ENCODE measurements around the gene USP14.

USP14 gene

GRCh38 chr18:228586-228985 lies 70.2 kb downstream of the USP14 start:
- DNase-seq (ENCODE audit: low read depth) = no peak

DNA sequence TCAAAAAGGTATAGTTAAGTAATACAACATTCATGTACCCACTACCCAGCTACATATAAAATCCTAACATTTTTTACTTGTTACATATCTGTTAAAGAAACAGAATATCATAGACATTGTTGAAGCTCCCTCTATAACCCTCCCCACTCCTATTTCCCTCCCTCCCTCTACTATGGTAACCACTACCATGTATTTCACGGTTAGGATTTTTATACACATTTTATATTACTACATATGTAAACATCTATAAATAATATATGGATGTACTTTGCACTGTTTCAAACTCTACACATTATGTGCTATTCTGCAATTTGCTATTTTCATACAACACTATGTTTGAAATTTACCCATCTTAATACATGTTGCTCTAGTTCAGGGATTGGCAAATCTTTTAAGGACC lies 73.2 kb downstream of the USP14 start:
- no peak for DNase-seq (ENCODE audit: low read depth)

GRCh38 chr18:240175-240574 lies 81.8 kb downstream of the USP14 start:
- DNase-seq (ENCODE audit: low read depth) = no peak

DNA sequence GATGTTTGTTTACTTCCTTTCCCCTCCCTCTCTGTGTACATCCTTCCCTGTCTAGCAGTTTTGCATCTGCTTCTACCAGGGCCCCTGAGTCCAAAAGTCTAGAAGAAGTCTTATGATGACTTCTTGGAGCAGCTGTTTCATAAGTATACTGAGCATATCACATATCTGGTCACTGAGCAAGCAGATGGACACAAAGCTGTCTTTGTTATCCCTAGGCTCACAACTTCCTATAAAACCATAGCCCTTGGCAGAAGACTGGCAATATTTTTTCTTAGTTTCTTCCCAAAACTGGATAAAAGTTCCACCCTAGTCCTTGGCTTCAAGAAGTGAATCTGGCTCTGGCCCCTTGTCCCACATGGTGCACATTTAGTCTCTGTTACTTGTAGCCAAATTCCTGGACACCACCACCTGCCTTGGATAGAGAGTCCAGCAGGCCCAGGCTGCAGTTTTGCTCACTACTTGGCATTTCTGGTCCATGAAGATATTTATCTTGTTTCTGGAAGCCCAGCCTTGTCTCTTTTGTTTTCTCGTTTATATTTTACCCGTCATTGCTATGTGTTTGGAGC lies 87.0 kb downstream of the USP14 start:
- DNase-seq (ENCODE audit: low read depth) = no peak

- DNase-seq (ENCODE audit: low read depth) = no peak
Measured at GRCh38 chr18:248053-248452, 89.7 kb downstream of the USP14 start.

GRCh38 chr18:250685-251084 lies 92.3 kb downstream of the USP14 start:
- no peak for DNase-seq (ENCODE audit: low read depth)

DNA sequence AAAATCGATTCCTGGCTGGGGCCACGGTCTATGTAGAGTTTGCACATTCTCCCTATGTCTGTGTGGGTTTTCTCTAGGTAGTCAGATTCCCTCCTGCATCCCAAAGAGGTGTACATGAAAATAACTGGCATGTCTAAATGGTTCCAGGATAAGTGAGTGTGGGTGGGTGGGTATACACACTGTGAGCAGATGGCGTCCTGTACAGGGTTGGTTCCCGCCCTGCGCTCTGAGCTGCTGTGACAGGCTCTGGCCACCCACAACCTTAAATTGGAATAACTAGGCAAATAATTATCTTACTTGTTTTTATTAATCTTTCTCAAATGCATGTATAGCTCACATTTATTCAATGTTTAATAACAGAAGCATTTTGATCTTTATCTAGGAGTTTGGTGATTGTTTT lies 93.2 kb downstream of the USP14 start:
- DNase-seq (ENCODE audit: low read depth) = no peak

DNA sequence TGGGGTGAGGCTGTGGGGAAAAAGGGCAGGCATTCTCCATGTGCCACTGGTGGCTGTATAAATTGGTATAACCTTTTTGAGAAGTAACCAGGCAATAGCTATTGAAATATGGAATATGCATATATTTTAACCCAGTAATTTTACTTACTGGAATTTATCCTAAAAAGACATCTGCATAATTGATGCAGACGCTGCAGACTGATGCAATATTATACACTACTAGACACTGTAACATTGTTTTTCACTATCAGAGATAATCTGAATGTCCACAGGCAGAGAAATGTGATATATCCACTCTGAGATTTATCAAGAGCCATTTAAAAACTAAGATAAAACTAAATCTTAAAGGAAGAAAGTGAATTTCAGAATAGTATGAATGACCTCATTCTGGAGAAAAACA lies 94.8 kb downstream of the USP14 start:
- DNase-seq (ENCODE audit: low read depth) = no peak

GRCh38 chr18:255171-255570 lies 96.8 kb downstream of the USP14 start:
- DNase-seq (ENCODE audit: low read depth) = no peak

DNA sequence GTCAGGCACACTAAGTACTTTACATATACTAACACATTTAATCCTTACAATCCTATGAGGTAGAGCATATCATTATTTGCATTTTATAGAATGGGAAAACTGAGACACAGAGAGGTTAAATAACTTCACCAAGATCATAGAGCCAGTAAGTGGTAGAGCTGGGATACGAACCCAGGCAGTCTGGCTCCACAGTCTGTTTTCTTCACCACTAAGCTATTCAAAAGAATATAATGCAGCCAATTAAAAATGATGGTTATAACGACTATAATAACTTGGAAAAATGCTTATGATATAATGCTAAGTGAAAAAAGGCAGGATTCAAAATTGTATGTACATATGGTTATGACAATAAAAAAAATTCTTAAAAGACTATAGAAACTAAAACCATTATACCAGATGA lies 102.2 kb downstream of the USP14 start:
- DNase-seq (ENCODE audit: low read depth) = no peak

GRCh38 chr18:261398-262073 lies 103.2 kb downstream of the USP14 start:
- no peak for DNase-seq (ENCODE audit: low read depth)

All from stimulated activated CD4-positive, alpha-beta T cell treated with anti-CD3 and anti-CD28 coated beads, Interleukin-2, amount 100 ng/mL, for 4 hours (primary cell).